HS-5 (cell line): ENCODE data around the gene RGL4.

Experiments
- DNase-seq: peaks from one replicate; pipeline ENCODE4 v3.0.0-alpha.2; 2012; ENCODE audit warnings: low read depth

The RGL4 gene

GRCh38 chr22:23681026-23681809 lies 9.6 kb upstream of the RGL4 start:
- DNase-seq, result no peak

- no peak for DNase-seq
These were observed 8.7 kb upstream of the RGL4 start for GRCh38 chr22:23682077-23682476.

GRCh38 chr22:23682827-23683355 lies 7.9 kb upstream of the RGL4 start:
- no peak for DNase-seq

GRCh38 chr22:23683545-23683944 lies 7.3 kb upstream of the RGL4 start:
- DNase-seq, result no peak

- DNase-seq, result no peak
These were observed 6.8 kb upstream of the RGL4 start for GRCh38 chr22:23684026-23684425.

- DNase-seq, result no peak
These were observed 6.2 kb upstream of the RGL4 start for GRCh38 chr22:23684561-23685031.

- peak; percentile 4 for DNase-seq
These were observed 5.5 kb upstream of the RGL4 start for GRCh38 chr22:23685205-23685784.

- DNase-seq, result no peak
These were observed 4.3 kb upstream of the RGL4 start for GRCh38 chr22:23686416-23687024.

GRCh38 chr22:23688121-23688520 lies 2.7 kb upstream of the RGL4 start:
- DNase-seq, result no peak

GRCh38 chr22:23688571-23688970 lies 2.2 kb upstream of the RGL4 start:
- no peak for DNase-seq

- no peak for DNase-seq
These were observed 1.4 kb upstream of the RGL4 start for GRCh38 chr22:23689414-23689813.

GRCh38 chr22:23691748-23692423 lies 1.1 kb downstream of the RGL4 start:
- DNase-seq, result no peak

GRCh38 chr22:23692598-23693291 lies 1.9 kb downstream of the RGL4 start:
- no peak for DNase-seq

- DNase-seq, result no peak
These were observed 3.3 kb downstream of the RGL4 start for GRCh38 chr22:23693979-23694680.

- DNase-seq, result no peak
These were observed 4.3 kb downstream of the RGL4 start for GRCh38 chr22:23695141-23695540.

- no peak for DNase-seq
These were observed 4.9 kb downstream of the RGL4 start for GRCh38 chr22:23695571-23696325.

- DNase-seq, result no peak
These were observed 5.6 kb downstream of the RGL4 start for GRCh38 chr22:23696326-23696851.

- DNase-seq, result no peak
These were observed 6.5 kb downstream of the RGL4 start for GRCh38 chr22:23697031-23697970.

GRCh38 chr22:23698094-23698493 lies 7.3 kb downstream of the RGL4 start:
- DNase-seq, result no peak
